ENCODE data around the gene SCN8A. TPM values are rescaled to one million over a fixed set of nuclear protein-coding genes. Genes with fewer than 3 reads are reported as not detected.

SCN8A gene
- polyA plus RNA-seq, 2 of the 4 experiments (the other 2 are of a cell fraction): 1.8 to 4.8 TPM

- Histone ChIP-seq H3K4me3 (no peak overlapping the region), H3K4me1 (no peaks in the 10 kb centered on the region), H3K27ac (no peak overlapping the region), H3K4me2 (no peak overlapping the region), H3K9me3 (no peaks in the 10 kb centered on the region)
- no peak for DNase-seq (ENCODE audit: low read depth in 1 of 2, low spot score in 1 of 2)
- ChIA-PET POLR2A (no interaction called here), CTCF (interaction anchor here (1.3 to 5.1 kb wide), 3 partner anchors 12 to 23 kb away, joined by 3 to 37 read pairs (median 6); a partner anchor contains a TSS)
- no peak for FAIRE-seq
- ATAC-seq: no peak
- WGBS (ENCODE audit: missing lambda C conversion rate): 91% methylated on average over 1 of the region's 1 CpG
- no peak for TF ChIP-seq CEBPB (IDR thresholded peaks at IDR 0.05)
- no peak for TF ChIP-seq ZNF302 (CRISPR knock-in tag; IDR thresholded peaks at IDR 0.05)
- no peak for TF ChIP-seq ELK1 (IDR thresholded peaks at IDR 0.05; ENCODE audit: low read depth, low read length)
- TF ChIP-seq SREBF2 (IDR thresholded peaks at IDR 0.05): no peak
- no peak for TF ChIP-seq MAX (IDR thresholded peaks at IDR 0.05)
- TF ChIP-seq HEYL (CRISPR knock-in tag; IDR thresholded peaks at IDR 0.05): no peak
- TF ChIP-seq HOXB13 (CRISPR knock-in tag; IDR thresholded peaks at IDR 0.05; ENCODE audit: low read depth): no peak
- no peak for TF ChIP-seq REST (IDR thresholded peaks at IDR 0.05)
- TF ChIP-seq NR3C1 (IDR thresholded peaks at IDR 0.05): no peak
- no peak for TF ChIP-seq FOSL2 (IDR thresholded peaks at IDR 0.05)
- TF ChIP-seq FOSL2 (CRISPR knock-in tag; IDR thresholded peaks at IDR 0.05): no peak
- TF ChIP-seq CTCF (IDR thresholded peaks at IDR 0.05): no peak
- no peak for TF ChIP-seq ZFP36 (IDR thresholded peaks at IDR 0.05; ENCODE audit: borderline replicate concordance, partially characterized antibody)
- no peak for TF ChIP-seq ESRRA (IDR thresholded peaks at IDR 0.05; ENCODE audit: borderline replicate concordance, low read length)
- no peak for TF ChIP-seq KDM1A (IDR thresholded peaks at IDR 0.05; ENCODE audit: low read depth)
- no peak for TF ChIP-seq PHF8 (IDR thresholded peaks at IDR 0.05; ENCODE audit: borderline replicate concordance, low read depth)
- no peak for TF ChIP-seq ZSCAN20 (CRISPR knock-in tag; IDR thresholded peaks at IDR 0.05)
Measured at GRCh38 chr12:51801027-51801426, 210.0 kb downstream of the SCN8A start.

- Histone ChIP-seq H3K4me3 (no peak overlapping the region), H3K27ac (no peak overlapping the region), H3K4me1 (no peaks in the 10 kb centered on the region), H3K4me2 (no peak overlapping the region), H3K9me3 (no peaks in the 10 kb centered on the region)
- TF ChIP-seq TP53 (CRISPR knock-in tag; IDR thresholded peaks at IDR 0.05) (no peak), BHLHE40 (IDR thresholded peaks at IDR 0.05; ENCODE audit: low read depth, low read length) (no peak), RCOR1 (IDR thresholded peaks at IDR 0.05; ENCODE audit: low read depth, low read length) (no peak), RARB (CRISPR knock-in tag; IDR thresholded peaks at IDR 0.05) (no peak)
- DNase-seq (ENCODE audit: low read depth in 1 of 2, low spot score in 1 of 2) (no peak), ATAC-seq (no peak), FAIRE-seq (no peak)
- POLR2A ChIA-PET: no interaction called here
- CTCF ChIA-PET: interaction anchor here (0.8 to 1.3 kb wide), 4 partner anchors 9 to 274 kb away, joined by 3 read pairs; no protein-coding TSS in a partner anchor
- 82% methylated on average over 16 of the region's 16 CpGs for WGBS (ENCODE audit: missing lambda C conversion rate)
Measured at GRCh38 chr12:51806896-51807295, 215.9 kb downstream of the SCN8A start.

Measured in A549 (cell line).